ENCODE data around the gene NUCB2.
"Not testable (repeated sequence)": the region's sequence is repeated elsewhere in the genome, so short reads cannot be mapped to it uniquely, and the experiment has no call there.

- TF ChIP-seq ASH2L (IDR thresholded peaks at IDR 0.05; ENCODE audit: insufficient read length, low read depth, low read length); ZNF274 (CRISPR knock-in tag; IDR thresholded peaks at IDR 0.05); ZNF549 (CRISPR knock-in tag; IDR thresholded peaks at IDR 0.05); POLR2AphosphoS5 (IDR thresholded peaks at IDR 0.05; ENCODE audit: low read depth, low read length); SAFB2 (CRISPR knock-in tag; IDR thresholded peaks at IDR 0.05; ENCODE audit: borderline replicate concordance, low read depth); ESRRA (CRISPR knock-in tag; IDR thresholded peaks at IDR 0.05; ENCODE audit: low read depth): not testable (repeated sequence)
Measured at GRCh38 chr11:17228186-17228925, 48.2 kb upstream of the NUCB2 start.
